SU-DHL-6 (cell line): ENCODE data around the gene ATXN7L1.

Experiments used
- H2AFZ ChIP-seq: fragments of 200-600 bp; sonication (generic); 2 replicates; pipeline ENCODE4 v1.6.1; 2014; ENCODE audit warnings: low read depth, mild to moderate bottlenecking, moderate library complexity, mixed read lengths, antibody characterized with exemption, low read length; ENCODE audit not compliant: severe bottlenecking
- H3F3A ChIP-seq: fragments of 200-600 bp; shearing (Covaris generic); 2 replicates; pipeline ENCODE4 v1.6.0; 2016; ENCODE audit warnings: antibody characterized with exemption, mild to moderate bottlenecking; ENCODE audit not compliant: insufficient read depth
- H3K27ac ChIP-seq: fragments of 200-600 bp; sonication (generic); 2 replicates; pipeline ENCODE4 v1.5.1; 2016; ENCODE audit warnings: low read depth, mild to moderate bottlenecking, low read length, moderate library complexity, mixed read lengths
- H3K27me3 ChIP-seq: fragments of 200-600 bp; sonication (generic), shearing (Covaris generic); 2 replicates; pipeline ENCODE4 v1.6.0; 2014; ENCODE audit warnings: mild to moderate bottlenecking, low read length
- H3K36me3 ChIP-seq: fragments of 200-600 bp; sonication (generic); 2 replicates; pipeline ENCODE4 v1.6.1; 2014; ENCODE audit warnings: mild to moderate bottlenecking, low read length, mixed read lengths
- H3K4me2 ChIP-seq: fragments of 300-600, 200-600 bp; shearing (Covaris generic), sonication (generic); 2 replicates; pipeline ENCODE4 v1.6.0; 2014; ENCODE audit warnings: low read length, low read depth, mild to moderate bottlenecking; ENCODE audit not compliant: poor library complexity, severe bottlenecking
- H3K4me3 ChIP-seq: fragments of 200-600 bp; sonication (generic); 2 replicates; pipeline ENCODE4 v1.5.1; 2014; ENCODE audit warnings: antibody characterized with exemption, low read length, mild to moderate bottlenecking, mixed read lengths; ENCODE audit not compliant: insufficient read depth, poor library complexity, severe bottlenecking
- H3K79me2 ChIP-seq: fragments of 200-600 bp; sonication (generic); 2 replicates; pipeline ENCODE4 v1.6.1; 2014; ENCODE audit warnings: mild to moderate bottlenecking, low read length, moderate library complexity; ENCODE audit not compliant: insufficient read depth
- H3K9ac ChIP-seq: fragments of 200-600 bp; sonication (generic); 2 replicates; pipeline ENCODE4 v1.7.0; 2014; ENCODE audit warnings: mild to moderate bottlenecking, low read length
- H3K9me2 ChIP-seq: fragments of 200-600 bp; sonication (generic); replicated peaks from 2 replicates; pipeline ENCODE4 v1.6.1; 2014; ENCODE audit warnings: low read length; ENCODE audit not compliant: insufficient read depth
- H3K9me3 ChIP-seq: fragments of 200-600 bp; sonication (generic); 2 replicates; pipeline ENCODE4 v1.6.1; 2014; ENCODE audit warnings: low read length, mixed read lengths; ENCODE audit not compliant: insufficient read depth
- H4K20me1 ChIP-seq: fragments of 200-600 bp; sonication (generic); 2 replicates; pipeline ENCODE4 v1.6.1; 2014; ENCODE audit warnings: low read depth, mild to moderate bottlenecking, antibody characterized with exemption, low read length, moderate library complexity, mixed read lengths
- EZH2phosphoT487 ChIP-seq: fragments of 200-600 bp; sonication (generic), shearing (Covaris generic); conservative IDR thresholded peaks from 2 replicates; pipeline ENCODE4 v1.6.1; 2018; ENCODE audit warnings: mild to moderate bottlenecking, antibody characterized with exemption, low read length, moderate library complexity, mixed read lengths
- TF ChIP-seq, protein P1 (sequence below): fragments of 200-600 bp; sonication (generic); IDR thresholded peaks from one replicate; pipeline ENCODE4 v1.5.1; 2017; ENCODE audit warnings: antibody characterized with exemption, mild to moderate bottlenecking, low read length, moderate library complexity; ENCODE audit not compliant: insufficient read depth, poor library complexity, severe bottlenecking

The ATXN7L1 gene

DNA sequence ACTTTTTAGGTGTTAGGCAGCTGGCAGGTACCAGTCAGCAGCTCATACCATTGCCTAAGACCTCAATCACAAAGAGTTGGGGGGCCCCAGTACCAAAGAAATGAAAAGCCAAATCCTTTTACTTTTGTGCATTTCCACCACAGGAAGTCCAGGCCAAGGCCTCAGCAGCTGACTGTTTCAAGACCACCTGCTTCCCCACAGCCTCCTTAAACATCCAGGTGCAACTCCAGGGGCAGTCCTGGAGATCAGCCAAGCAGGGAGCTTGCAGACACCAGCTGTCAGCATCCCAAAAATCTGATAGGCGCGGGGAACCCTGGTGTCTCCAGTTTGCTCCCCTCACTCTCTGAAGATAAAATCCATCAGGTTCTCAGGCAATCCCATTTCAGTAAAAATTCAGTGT, 203.6 kb downstream of the ATXN7L1 start:
- H3K27ac ChIP-seq = no peak overlapping the region

DNA sequence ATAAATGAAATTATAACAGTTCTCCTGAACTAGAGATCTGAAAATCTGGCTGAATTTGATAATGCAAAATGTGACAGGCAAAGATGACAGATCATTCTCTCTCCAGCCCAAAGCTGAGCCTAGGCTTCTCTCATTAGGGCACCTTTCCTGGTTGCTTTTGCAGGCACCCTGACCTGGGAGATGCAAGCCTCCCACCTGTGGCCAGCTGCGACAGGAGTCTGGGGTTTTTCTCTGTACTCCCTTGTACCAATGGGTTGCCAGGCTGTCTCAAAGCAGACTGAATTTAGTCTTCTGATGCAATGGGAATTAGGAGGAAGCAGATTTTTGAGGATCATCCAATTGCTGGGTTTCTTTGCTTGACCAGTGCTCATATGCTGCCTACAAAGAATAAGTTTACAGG, 210.1 kb downstream of the ATXN7L1 start:
- Histone ChIP-seq H3K79me2 (no peaks in the 10 kb centered on the region), H2AFZ (no peak overlapping the region), H3K4me2 (no peak overlapping the region), H3K4me3 (no peak overlapping the region), H3F3A (no peaks in the 10 kb centered on the region), H3K9ac (no peak overlapping the region), H3K27me3 (no peaks in the 10 kb centered on the region), H3K27ac (no peak overlapping the region), H3K9me3 (no peaks in the 10 kb centered on the region), H3K36me3 (no peaks in the 10 kb centered on the region), H4K20me1 (no peaks in the 10 kb centered on the region), H3K9me2 (no peaks in the 10 kb centered on the region)
- TF ChIP-seq, protein P1, sequence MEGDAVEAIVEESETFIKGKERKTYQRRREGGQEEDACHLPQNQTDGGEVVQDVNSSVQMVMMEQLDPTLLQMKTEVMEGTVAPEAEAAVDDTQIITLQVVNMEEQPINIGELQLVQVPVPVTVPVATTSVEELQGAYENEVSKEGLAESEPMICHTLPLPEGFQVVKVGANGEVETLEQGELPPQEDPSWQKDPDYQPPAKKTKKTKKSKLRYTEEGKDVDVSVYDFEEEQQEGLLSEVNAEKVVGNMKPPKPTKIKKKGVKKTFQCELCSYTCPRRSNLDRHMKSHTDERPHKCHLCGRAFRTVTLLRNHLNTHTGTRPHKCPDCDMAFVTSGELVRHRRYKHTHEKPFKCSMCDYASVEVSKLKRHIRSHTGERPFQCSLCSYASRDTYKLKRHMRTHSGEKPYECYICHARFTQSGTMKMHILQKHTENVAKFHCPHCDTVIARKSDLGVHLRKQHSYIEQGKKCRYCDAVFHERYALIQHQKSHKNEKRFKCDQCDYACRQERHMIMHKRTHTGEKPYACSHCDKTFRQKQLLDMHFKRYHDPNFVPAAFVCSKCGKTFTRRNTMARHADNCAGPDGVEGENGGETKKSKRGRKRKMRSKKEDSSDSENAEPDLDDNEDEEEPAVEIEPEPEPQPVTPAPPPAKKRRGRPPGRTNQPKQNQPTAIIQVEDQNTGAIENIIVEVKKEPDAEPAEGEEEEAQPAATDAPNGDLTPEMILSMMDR = no peak
- no peak for TF ChIP-seq EZH2phosphoT487

More for the DNA sequence above, 203.6 kb downstream of the ATXN7L1 start:
- no peaks in the 10 kb centered on the region for H3K27me3 ChIP-seq
- H3K9me2 ChIP-seq = no peaks in the 10 kb centered on the region
- TF ChIP-seq, protein P1 = no peak
- no peak for TF ChIP-seq EZH2phosphoT487
- no peak overlapping the region for H3K4me2 ChIP-seq
- no peak overlapping the region for H3K9ac ChIP-seq
- H3K36me3 ChIP-seq = no peaks in the 10 kb centered on the region
- no peak overlapping the region for H2AFZ ChIP-seq
- no peaks in the 10 kb centered on the region for H3K79me2 ChIP-seq
- H3K4me3 ChIP-seq = no peak overlapping the region
- no peaks in the 10 kb centered on the region for H3F3A ChIP-seq
- no peaks in the 10 kb centered on the region for H4K20me1 ChIP-seq
- no peaks in the 10 kb centered on the region for H3K9me3 ChIP-seq

DNA sequence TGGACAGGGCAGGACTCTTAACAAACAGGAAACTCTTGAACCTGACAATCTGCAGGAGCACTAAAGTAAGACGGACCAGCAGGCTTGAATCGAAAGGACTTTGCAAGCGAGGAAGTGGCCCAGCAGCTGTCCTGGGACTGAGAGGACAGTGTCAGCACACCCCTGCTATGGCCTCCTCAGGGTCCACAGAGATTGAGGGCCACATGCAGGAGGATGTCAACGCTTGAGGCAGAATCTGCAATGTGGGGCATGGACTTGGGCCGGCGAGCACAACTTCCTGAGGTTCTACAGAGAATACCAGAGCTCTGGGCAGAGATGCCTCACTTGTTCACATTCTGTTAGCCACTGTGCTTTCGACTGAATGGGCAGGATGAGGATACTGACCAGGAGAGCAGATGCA, 210.7 kb downstream of the ATXN7L1 start:
- Histone ChIP-seq H3K27me3 (no peaks in the 10 kb centered on the region), H3F3A (no peaks in the 10 kb centered on the region), H2AFZ (no peak overlapping the region), H4K20me1 (no peaks in the 10 kb centered on the region), H3K27ac (no peak overlapping the region), H3K79me2 (no peaks in the 10 kb centered on the region), H3K9me3 (no peaks in the 10 kb centered on the region), H3K4me2 (no peak overlapping the region), H3K9me2 (no peaks in the 10 kb centered on the region), H3K36me3 (no peaks in the 10 kb centered on the region), H3K9ac (no peak overlapping the region), H3K4me3 (no peak overlapping the region)
- no peak for TF ChIP-seq EZH2phosphoT487
- TF ChIP-seq, protein P1 = no peak
